ENCODE results near the gene SLC30A2.

Gene SLC30A2

GRCh38 chr1:26038477-26038876 lies 7.4 kb downstream of the SLC30A2 start:
- no peak for DNase-seq

- DNase-seq, result no peak
Observed at GRCh38 chr1:26037904-26038303, 8.0 kb downstream of the SLC30A2 start.

- DNase-seq, result no peak
Observed at GRCh38 chr1:26036756-26037281, 9.1 kb downstream of the SLC30A2 start.

- peak; percentile 49 for DNase-seq
Observed at GRCh38 chr1:26035959-26036755, 9.8 kb downstream of the SLC30A2 start.

- DNase-seq, result peak; percentile 74
Observed at GRCh38 chr1:26035203-26035958, 10.5 kb downstream of the SLC30A2 start.

- no peak for DNase-seq
Observed at GRCh38 chr1:26034504-26035202, 11.3 kb downstream of the SLC30A2 start.

GRCh38 chr1:26032656-26033357 lies 13.1 kb downstream of the SLC30A2 start:
- no peak for DNase-seq

- no peak for DNase-seq
Observed at GRCh38 chr1:26031611-26032220, 14.2 kb downstream of the SLC30A2 start.

- no peak for DNase-seq
Observed at GRCh38 chr1:26031196-26031595, 14.7 kb downstream of the SLC30A2 start.

- DNase-seq, result no peak
Observed at GRCh38 chr1:26029864-26030481, 15.9 kb downstream of the SLC30A2 start.

- no peak for DNase-seq
Observed at GRCh38 chr1:26029054-26029863, 16.7 kb downstream of the SLC30A2 start.

- DNase-seq, result no peak
Observed at GRCh38 chr1:26028490-26028980, 17.4 kb downstream of the SLC30A2 start.

- DNase-seq, result no peak
Observed at GRCh38 chr1:26027716-26028489, 18.0 kb downstream of the SLC30A2 start.

GRCh38 chr1:26025517-26025916 lies 20.4 kb downstream of the SLC30A2 start:
- no peak for DNase-seq

- DNase-seq, result no peak
Observed at GRCh38 chr1:26025060-26025459, 20.9 kb downstream of the SLC30A2 start.

- no peak for DNase-seq
Observed at GRCh38 chr1:26023826-26024225, 22.1 kb downstream of the SLC30A2 start.

- no peak for DNase-seq
Observed at GRCh38 chr1:26023009-26023408, 22.9 kb downstream of the SLC30A2 start.

GRCh38 chr1:26022404-26022779 lies 23.5 kb downstream of the SLC30A2 start:
- no peak for DNase-seq

- DNase-seq, result no peak
Observed at GRCh38 chr1:26021647-26022403, 24.1 kb downstream of the SLC30A2 start, which contains the start of gene EXTL1. Gene EXTL1 (plus strand): TSS chr1:26021775. CDS start chr1:26022647, 872 bp downstream.
